ENCODE measurements around the gene PTRH2. TPM values are rescaled to one million over a fixed set of nuclear protein-coding genes. Genes with fewer than 3 reads are reported as not detected.

Gene PTRH2
- total RNA-seq, 1 donor from 2014 or later: 18.6 TPM

GRCh38 chr17:59711936-59712335, 4.7 kb upstream of the PTRH2 start:
- no peak overlapping the region for H3K27ac Mint-ChIP-seq (ENCODE audit: unreplicated experiment)
- peaks cover 6% of the 10 kb centered on the region for H3K4me1 Mint-ChIP-seq (ENCODE audit: low read depth, unreplicated experiment)
- no peak for TF ChIP-seq CTCF (IDR thresholded peaks at IDR 0.05; ENCODE audit: partially characterized antibody, unreplicated experiment)
- no peak overlapping the region for H3K4me3 Mint-ChIP-seq (ENCODE audit: unreplicated experiment)
- DNase-seq: no peak
- H3K9me3 Mint-ChIP-seq (ENCODE audit: unreplicated experiment): peaks cover 8% of the 10 kb centered on the region
- H3K36me3 Mint-ChIP-seq (ENCODE audit: unreplicated experiment): no peaks in the 10 kb centered on the region
- H3K27me3 Mint-ChIP-seq (ENCODE audit: unreplicated experiment): peaks cover 10% of the 10 kb centered on the region

GRCh38 chr17:59707971-59708430, 771 bp upstream of the PTRH2 start:
- peak overlapping the region; percentile 99 for H3K4me3 Mint-ChIP-seq (ENCODE audit: unreplicated experiment)
- H3K9me3 Mint-ChIP-seq (ENCODE audit: unreplicated experiment): peaks cover 8% of the 10 kb centered on the region
- no peak for TF ChIP-seq CTCF (IDR thresholded peaks at IDR 0.05; ENCODE audit: partially characterized antibody, unreplicated experiment)
- no peak for DNase-seq
- H3K27me3 Mint-ChIP-seq (ENCODE audit: unreplicated experiment): peaks cover 10% of the 10 kb centered on the region
- peaks cover 11% of the 10 kb centered on the region for H3K4me1 Mint-ChIP-seq (ENCODE audit: low read depth, unreplicated experiment)
- H3K27ac Mint-ChIP-seq (ENCODE audit: unreplicated experiment): peak overlapping the region; percentile 98
- no peaks in the 10 kb centered on the region for H3K36me3 Mint-ChIP-seq (ENCODE audit: unreplicated experiment)

- no peak for DNase-seq
- Mint-ChIP-seq H3K27ac (ENCODE audit: unreplicated experiment) (no peak overlapping the region), H3K9me3 (ENCODE audit: unreplicated experiment) (peaks cover 4% of the 10 kb centered on the region), H3K4me3 (ENCODE audit: unreplicated experiment) (no peak overlapping the region), H3K36me3 (ENCODE audit: unreplicated experiment) (no peaks in the 10 kb centered on the region), H3K27me3 (ENCODE audit: unreplicated experiment) (peaks cover 4% of the 10 kb centered on the region), H3K4me1 (ENCODE audit: low read depth, unreplicated experiment) (peaks cover 10% of the 10 kb centered on the region)
- no peak for TF ChIP-seq CTCF (IDR thresholded peaks at IDR 0.05; ENCODE audit: partially characterized antibody, unreplicated experiment)
Measured at GRCh38 chr17:59702304-59702703, 4.9 kb downstream of the PTRH2 start.

- peaks cover 3% of the 10 kb centered on the region for H3K27me3 Mint-ChIP-seq (ENCODE audit: unreplicated experiment)
- H3K4me1 Mint-ChIP-seq (ENCODE audit: low read depth, unreplicated experiment): peaks cover 11% of the 10 kb centered on the region
- H3K9me3 Mint-ChIP-seq (ENCODE audit: unreplicated experiment): no peaks in the 10 kb centered on the region
- no peaks in the 10 kb centered on the region for H3K36me3 Mint-ChIP-seq (ENCODE audit: unreplicated experiment)
- no peak overlapping the region for H3K4me3 Mint-ChIP-seq (ENCODE audit: unreplicated experiment)
- DNase-seq: no peak
- H3K27ac Mint-ChIP-seq (ENCODE audit: unreplicated experiment): no peak overlapping the region
- TF ChIP-seq CTCF (IDR thresholded peaks at IDR 0.05; ENCODE audit: partially characterized antibody, unreplicated experiment): no peak
Measured at GRCh38 chr17:59699786-59700185, 7.4 kb downstream of the PTRH2 start.

GRCh38 chr17:59699218-59699617, 8.0 kb downstream of the PTRH2 start:
- no peaks in the 10 kb centered on the region for H3K36me3 Mint-ChIP-seq (ENCODE audit: unreplicated experiment)
- no peak overlapping the region for H3K27ac Mint-ChIP-seq (ENCODE audit: unreplicated experiment)
- H3K4me1 Mint-ChIP-seq (ENCODE audit: low read depth, unreplicated experiment): peaks cover 11% of the 10 kb centered on the region
- DNase-seq: no peak
- no peaks in the 10 kb centered on the region for H3K9me3 Mint-ChIP-seq (ENCODE audit: unreplicated experiment)
- no peak for TF ChIP-seq CTCF (IDR thresholded peaks at IDR 0.05; ENCODE audit: partially characterized antibody, unreplicated experiment)
- H3K4me3 Mint-ChIP-seq (ENCODE audit: unreplicated experiment): no peak overlapping the region
- H3K27me3 Mint-ChIP-seq (ENCODE audit: unreplicated experiment): peaks cover 3% of the 10 kb centered on the region
